K562 (cell line): ENCODE measurements around the gene PODXL. TPM values are rescaled to one million over a fixed set of nuclear protein-coding genes. Genes with fewer than 3 reads are reported as not detected.

Source experiments
- CAMTA2 ChIP-seq: fragments of 250-450 bp; sonication (Bioruptor Pico); conservative IDR thresholded peaks from 2 replicates; pipeline ENCODE4 v1.5.1; 2022
- DPF2 ChIP-seq: fragments of 450-650 bp; IDR thresholded peaks from 2 replicates; pipeline ENCODE4 v1.6.1; 2016
- FOS ChIP-seq: IDR thresholded peaks from 3 replicates; pipeline ENCODE4 v1.6.1; 2011; ENCODE audit not compliant: insufficient read length; ENCODE audit errors: extremely low read depth
- IRF9 ChIP-seq: fragments of 450-650 bp; IDR thresholded peaks from 2 replicates; pipeline ENCODE4 v1.6.1; 2016; ENCODE audit warnings: missing biosample characterization, missing genetic modification characterization
- KLF16 ChIP-seq: IDR thresholded peaks from 2 replicates; pipeline ENCODE4 v1.6.1; 2016; ENCODE audit warnings: antibody characterized with exemption
- MCM2 ChIP-seq: fragments of 450-650 bp; IDR thresholded peaks from 2 replicates; pipeline ENCODE4 v1.6.1; 2017; ENCODE audit warnings: low read depth, mild to moderate bottlenecking
- NCOA6 ChIP-seq: fragments of 450-650 bp; IDR thresholded peaks from 2 replicates; pipeline ENCODE4 v1.6.1; 2017; ENCODE audit warnings: mild to moderate bottlenecking
- PTRF ChIP-seq: fragments of 450-650 bp; IDR thresholded peaks from 2 replicates; pipeline ENCODE4 v1.6.1; 2016; ENCODE audit warnings: mild to moderate bottlenecking, missing genetic modification characterization, missing compliant biosample characterization
- RERE ChIP-seq: sonication (generic); formaldehyde crosslinking; IDR thresholded peaks from 2 replicates; pipeline ENCODE4 v1.8.0; 2023; ENCODE audit warnings: missing genetic modification reagents, mild to moderate bottlenecking, borderline replicate concordance
- STAG1 ChIP-seq: sonication (generic); formaldehyde crosslinking; IDR thresholded peaks from 2 replicates; pipeline ENCODE4 v1.5.0; 2020; ENCODE audit warnings: missing genetic modification reagents, borderline replicate concordance
- TAF7 ChIP-seq: fragments of 450-650 bp; IDR thresholded peaks from 2 replicates; pipeline ENCODE4 v1.6.1; 2016; ENCODE audit warnings: missing genetic modification characterization, missing compliant biosample characterization
- TRIM28 ChIP-seq: fragments of 450-650 bp; IDR thresholded peaks from 2 replicates; pipeline ENCODE4 v1.6.1; 2017
- U2AF1 ChIP-seq: fragments of 200-400 bp; formaldehyde crosslinking; optimal IDR thresholded peaks from 2 replicates; pipeline ENCODE3; 2017; ENCODE audit warnings: mild to moderate bottlenecking, low read depth, low read length, moderate library complexity
- ZNF23 ChIP-seq: fragments of 250-450 bp; sonication (Bioruptor Pico); IDR thresholded peaks from 2 replicates; pipeline ENCODE4 v1.4.0; 2020; ENCODE audit warnings: mild to moderate bottlenecking
- ZNF24 ChIP-seq: fragments of 450-650 bp; IDR thresholded peaks from 2 replicates; pipeline ENCODE4 v1.6.1; 2016
- ZNF431 ChIP-seq: sonication (generic); formaldehyde crosslinking; IDR thresholded peaks from 2 replicates; pipeline ENCODE4 v1.8.0; 2022; ENCODE audit warnings: mild to moderate bottlenecking, missing genetic modification reagents
- polyA plus RNA-seq, 8 experiments: library from polyadenylated mRNA; depleted of rRNA in 4 of 8; stranded (reverse) in 5 of 8; unstranded in 3 of 8; fragments of >200 nt; fragmentation: Nextera tagmentation in 2 of 8; fragmentation: Illumina TruSeq in 1 of 8; extraction: Ambion mirVana in 2 of 8; extraction: Trizol in 1 of 8; gene quantifications; 2 replicates each; pipeline versions ENCODE4 v1.2.1 to v1.2.3, GENCODE V29; 2011 to 2014; ENCODE audit warnings: inconsistent platforms in 1 of 8, missing spikeins in 1 of 8
- total RNA-seq, 7 experiments: library from RNA; depleted of rRNA in 6 of 7; stranded (reverse); fragments of >200 nt in 6 of 7; fragmentation: Illumina TruSeq in 2 of 7; extraction: Trizol in 2 of 7; gene quantifications; 2 replicates each; pipeline versions ENCODE4 v1.2.1 to v1.2.3, GENCODE V29; 2011 to 2021; ENCODE audit warnings: low replicate concordance in 1 of 7
- TF ChIP-seq, protein P1 (sequence below): fragments of 250-450 bp; sonication (Bioruptor Pico); IDR thresholded peaks from 2 replicates; pipeline ENCODE4 v1.6.1; 2021; ENCODE audit warnings: mild to moderate bottlenecking
- TF ChIP-seq, protein P2 (sequence below): sonication (generic); formaldehyde crosslinking; IDR thresholded peaks from 2 replicates; pipeline ENCODE4 v1.9.0; 2022; ENCODE audit warnings: mild to moderate bottlenecking, missing genetic modification reagents
- TF ChIP-seq, protein P3 (sequence below): fragments of 450-650 bp; IDR thresholded peaks from one replicate; pipeline ENCODE4 v1.6.1; 2018; ENCODE audit warnings: mild to moderate bottlenecking, moderate library complexity; ENCODE audit not compliant: partially characterized antibody

PODXL gene
- total and polyA plus RNA-seq, 9 of the 15 experiments (the other 6 are each of a cell fraction or from before 2014, with no cell fraction given) = 0.01 to 0.73 (median 0.07) TPM

DNA sequence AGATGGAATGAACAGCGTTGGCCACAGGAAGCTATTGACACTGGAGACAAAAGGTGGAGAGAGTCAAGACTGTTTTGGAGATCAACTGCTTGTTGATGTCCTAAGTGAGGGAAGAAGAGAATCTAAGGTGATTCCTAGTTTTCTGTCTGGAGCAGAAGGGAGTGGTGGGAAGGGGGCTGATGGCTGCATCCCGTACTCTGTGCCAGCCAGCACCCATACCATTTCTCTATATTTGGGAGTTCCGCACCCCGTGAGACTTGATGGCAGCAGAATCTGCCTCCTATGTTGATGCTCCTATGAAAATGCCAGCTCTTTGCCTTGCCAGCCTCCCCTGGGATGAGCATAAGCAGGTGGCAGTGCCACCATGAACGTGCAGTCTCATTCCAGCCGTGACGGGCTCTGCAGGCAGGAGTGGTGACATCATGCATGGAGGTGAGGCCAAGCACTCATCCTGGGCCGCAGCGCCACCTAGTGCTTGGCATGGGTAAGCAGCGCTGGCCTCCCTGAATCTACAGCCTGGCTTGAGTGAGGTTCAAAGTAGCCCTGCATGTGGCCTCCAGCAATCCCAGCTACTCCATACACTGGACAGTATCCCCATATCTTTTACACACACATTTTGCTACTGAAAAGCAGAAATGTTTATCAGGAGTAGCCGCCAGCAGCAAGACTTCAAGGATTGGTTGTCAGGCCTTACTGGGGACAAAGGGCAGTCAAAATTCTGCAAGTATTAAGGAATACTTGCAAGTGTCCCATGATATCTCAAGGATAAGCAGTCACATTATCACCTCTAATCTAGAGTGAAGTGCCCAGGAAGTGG is 43.0 kb downstream of the PODXL start (continued):
- TF ChIP-seq KLF16 (0 out of 2 replicates have a peak, but pooled peaks have one; percentile 25), IRF9 (tag) (no peak), DPF2 (0 out of 2 replicates have a peak, but pooled peaks have one; percentile 34), PTRF (tag) (no peak), NCOA6 (no peak), U2AF1 (no peak), ZNF431 (CRISPR knock-in tag) (no peak), RERE (CRISPR knock-in tag) (no peak), FOS (no peak), MCM2 (no peak), CAMTA2 (CRISPR knock-in tag) (no peak), TAF7 (tag) (no peak), ZNF24 (no peak), TRIM28 (no peak), STAG1 (CRISPR knock-in tag) (peak; percentile 98), ZNF23 (CRISPR knock-in tag) (no peak)
- TF ChIP-seq, protein P1, sequence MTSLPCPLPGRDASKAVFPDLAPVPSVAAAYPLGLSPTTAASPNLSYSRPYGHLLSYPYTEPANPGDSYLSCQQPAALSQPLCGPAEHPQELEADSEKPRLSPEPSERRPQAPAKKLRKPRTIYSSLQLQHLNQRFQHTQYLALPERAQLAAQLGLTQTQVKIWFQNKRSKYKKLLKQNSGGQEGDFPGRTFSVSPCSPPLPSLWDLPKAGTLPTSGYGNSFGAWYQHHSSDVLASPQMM (CRISPR knock-in tag) = no peak
- TF ChIP-seq, protein P2, sequence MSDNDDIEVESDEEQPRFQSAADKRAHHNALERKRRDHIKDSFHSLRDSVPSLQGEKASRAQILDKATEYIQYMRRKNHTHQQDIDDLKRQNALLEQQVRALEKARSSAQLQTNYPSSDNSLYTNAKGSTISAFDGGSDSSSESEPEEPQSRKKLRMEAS (CRISPR knock-in tag) = peak; percentile 72
- TF ChIP-seq, protein P3, sequence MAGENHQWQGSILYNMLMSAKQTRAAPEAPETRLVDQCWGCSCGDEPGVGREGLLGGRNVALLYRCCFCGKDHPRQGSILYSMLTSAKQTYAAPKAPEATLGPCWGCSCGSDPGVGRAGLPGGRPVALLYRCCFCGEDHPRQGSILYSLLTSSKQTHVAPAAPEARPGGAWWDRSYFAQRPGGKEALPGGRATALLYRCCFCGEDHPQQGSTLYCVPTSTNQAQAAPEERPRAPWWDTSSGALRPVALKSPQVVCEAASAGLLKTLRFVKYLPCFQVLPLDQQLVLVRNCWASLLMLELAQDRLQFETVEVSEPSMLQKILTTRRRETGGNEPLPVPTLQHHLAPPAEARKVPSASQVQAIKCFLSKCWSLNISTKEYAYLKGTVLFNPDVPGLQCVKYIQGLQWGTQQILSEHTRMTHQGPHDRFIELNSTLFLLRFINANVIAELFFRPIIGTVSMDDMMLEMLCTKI = no peak
